Neural cell (in vitro differentiated cells): ENCODE data around the gene IGSF3.
"Not testable (repeated sequence)": the region's sequence is repeated elsewhere in the genome, so short reads cannot be mapped to it uniquely, and the experiment has no call there.

Experiments
- CTCF ChIP-seq: fragments of 450-650 bp; IDR thresholded peaks from 2 replicates; pipeline ENCODE4 v1.5.1; 2014; ENCODE audit warnings: antibody characterized with exemption, mild to moderate bottlenecking, moderate library complexity; ENCODE audit not compliant: poor library complexity, severe bottlenecking
- EZH2 ChIP-seq: fragments of 200-600, 300-800 bp; shearing (Covaris generic), sonication (generic); IDR thresholded peaks from 2 replicates; pipeline ENCODE4 v1.6.1; 2014; ENCODE audit warnings: antibody characterized with exemption, low read length, borderline replicate concordance, mild to moderate bottlenecking; ENCODE audit not compliant: insufficient read depth, poor library complexity, severe bottlenecking

DNA sequence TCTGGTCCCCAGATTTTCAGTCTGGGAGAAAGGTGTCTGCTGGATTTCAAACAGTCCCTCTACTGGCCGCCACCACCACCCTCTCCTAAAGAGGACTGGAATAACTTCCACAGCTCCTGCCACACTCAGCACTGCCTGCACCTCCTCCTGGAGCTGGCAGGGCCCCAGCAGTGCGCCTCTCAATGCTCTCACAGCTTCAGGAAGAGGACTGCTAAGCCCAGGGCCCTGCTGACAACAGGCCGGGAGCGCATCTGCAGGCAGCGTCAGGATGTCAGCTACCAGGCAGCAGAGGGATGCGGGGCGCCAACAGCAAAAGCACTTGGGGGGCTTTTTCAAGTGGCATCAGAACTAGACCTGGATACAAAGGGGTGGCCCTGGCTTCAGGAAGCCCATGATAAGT, 40.2 kb downstream of the IGSF3 start:
- not testable (repeated sequence) for TF ChIP-seq EZH2, CTCF
